ENCODE results near the gene PPP2R5A.

DNA sequence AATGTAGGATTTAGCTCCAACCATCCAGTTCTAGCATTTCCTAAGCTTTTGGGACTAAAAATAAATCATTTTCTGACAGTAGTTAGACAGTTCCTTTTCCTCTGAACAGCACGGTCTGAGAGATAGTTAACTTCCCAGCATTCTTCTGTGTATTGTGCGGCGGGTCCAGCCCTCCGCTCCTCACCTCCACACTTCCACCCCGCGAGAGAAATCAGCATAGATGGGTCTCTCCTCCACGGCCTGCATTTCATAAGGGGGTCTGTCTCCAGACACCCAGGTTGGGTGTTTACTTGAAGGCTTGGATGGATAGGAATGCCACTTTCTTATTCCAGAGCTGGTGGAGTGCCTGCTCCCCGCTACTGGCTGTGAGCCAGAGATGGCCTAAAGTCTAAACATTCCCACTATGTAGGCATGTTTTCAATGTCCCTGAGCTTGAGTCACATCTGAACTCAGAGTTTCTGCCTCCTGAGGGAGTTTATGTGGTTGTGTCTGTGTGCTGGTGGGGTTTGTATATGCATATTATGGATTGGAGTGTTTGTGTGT, 38.0 kb upstream of the PPP2R5A start:
- TF ChIP-seq, protein P1, sequence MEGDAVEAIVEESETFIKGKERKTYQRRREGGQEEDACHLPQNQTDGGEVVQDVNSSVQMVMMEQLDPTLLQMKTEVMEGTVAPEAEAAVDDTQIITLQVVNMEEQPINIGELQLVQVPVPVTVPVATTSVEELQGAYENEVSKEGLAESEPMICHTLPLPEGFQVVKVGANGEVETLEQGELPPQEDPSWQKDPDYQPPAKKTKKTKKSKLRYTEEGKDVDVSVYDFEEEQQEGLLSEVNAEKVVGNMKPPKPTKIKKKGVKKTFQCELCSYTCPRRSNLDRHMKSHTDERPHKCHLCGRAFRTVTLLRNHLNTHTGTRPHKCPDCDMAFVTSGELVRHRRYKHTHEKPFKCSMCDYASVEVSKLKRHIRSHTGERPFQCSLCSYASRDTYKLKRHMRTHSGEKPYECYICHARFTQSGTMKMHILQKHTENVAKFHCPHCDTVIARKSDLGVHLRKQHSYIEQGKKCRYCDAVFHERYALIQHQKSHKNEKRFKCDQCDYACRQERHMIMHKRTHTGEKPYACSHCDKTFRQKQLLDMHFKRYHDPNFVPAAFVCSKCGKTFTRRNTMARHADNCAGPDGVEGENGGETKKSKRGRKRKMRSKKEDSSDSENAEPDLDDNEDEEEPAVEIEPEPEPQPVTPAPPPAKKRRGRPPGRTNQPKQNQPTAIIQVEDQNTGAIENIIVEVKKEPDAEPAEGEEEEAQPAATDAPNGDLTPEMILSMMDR (IDR thresholded peaks at IDR 0.05; ENCODE audit: low read length) = no peak
- TF ChIP-seq EZH2 (optimal IDR thresholded peaks at IDR 0.05; ENCODE audit: low read depth, low read length) = no peak
